BLaER1 (cell line): ENCODE results near the gene PRR36.
"Not testable (repeated sequence)": the region's sequence is repeated elsewhere in the genome, so short reads cannot be mapped to it uniquely, and the experiment has no call there.

ENCODE experiments used
- H3K27ac ChIP-seq: shearing (Covaris generic); formaldehyde crosslinking; 2 replicates; pipeline ENCODE4 v1.8.1; 2022
- H3K27me3 ChIP-seq: shearing (Covaris generic); formaldehyde crosslinking; 2 replicates; pipeline ENCODE4 v1.8.1; 2022
- H3K36me3 ChIP-seq: shearing (Covaris generic); formaldehyde crosslinking; 2 replicates; pipeline ENCODE4 v1.8.1; 2022
- H3K4me1 ChIP-seq: shearing (Covaris generic); formaldehyde crosslinking; 2 replicates; pipeline ENCODE4 v1.8.1; 2022
- H3K4me2 ChIP-seq: shearing (Covaris generic); formaldehyde crosslinking; 2 replicates; pipeline ENCODE4 v1.8.1; 2022
- H3K4me3 ChIP-seq: shearing (Covaris generic); formaldehyde crosslinking; 2 replicates; pipeline ENCODE4 v1.8.1; 2022
- H3K9ac ChIP-seq: shearing (Covaris generic); formaldehyde crosslinking; 2 replicates; pipeline ENCODE4 v1.8.1; 2022
- H3K9me3 ChIP-seq: shearing (Covaris generic); formaldehyde crosslinking; 2 replicates; pipeline ENCODE4 v1.8.1; 2022
- H4K20me1 ChIP-seq: shearing (Covaris generic); formaldehyde crosslinking; 2 replicates; pipeline ENCODE4 v1.8.1; 2022
- Cebpa-rat ChIP-seq: shearing (Covaris generic); IDR thresholded peaks from 2 replicates; pipeline ENCODE4 v1.8.1; 2022

Gene PRR36

DNA sequence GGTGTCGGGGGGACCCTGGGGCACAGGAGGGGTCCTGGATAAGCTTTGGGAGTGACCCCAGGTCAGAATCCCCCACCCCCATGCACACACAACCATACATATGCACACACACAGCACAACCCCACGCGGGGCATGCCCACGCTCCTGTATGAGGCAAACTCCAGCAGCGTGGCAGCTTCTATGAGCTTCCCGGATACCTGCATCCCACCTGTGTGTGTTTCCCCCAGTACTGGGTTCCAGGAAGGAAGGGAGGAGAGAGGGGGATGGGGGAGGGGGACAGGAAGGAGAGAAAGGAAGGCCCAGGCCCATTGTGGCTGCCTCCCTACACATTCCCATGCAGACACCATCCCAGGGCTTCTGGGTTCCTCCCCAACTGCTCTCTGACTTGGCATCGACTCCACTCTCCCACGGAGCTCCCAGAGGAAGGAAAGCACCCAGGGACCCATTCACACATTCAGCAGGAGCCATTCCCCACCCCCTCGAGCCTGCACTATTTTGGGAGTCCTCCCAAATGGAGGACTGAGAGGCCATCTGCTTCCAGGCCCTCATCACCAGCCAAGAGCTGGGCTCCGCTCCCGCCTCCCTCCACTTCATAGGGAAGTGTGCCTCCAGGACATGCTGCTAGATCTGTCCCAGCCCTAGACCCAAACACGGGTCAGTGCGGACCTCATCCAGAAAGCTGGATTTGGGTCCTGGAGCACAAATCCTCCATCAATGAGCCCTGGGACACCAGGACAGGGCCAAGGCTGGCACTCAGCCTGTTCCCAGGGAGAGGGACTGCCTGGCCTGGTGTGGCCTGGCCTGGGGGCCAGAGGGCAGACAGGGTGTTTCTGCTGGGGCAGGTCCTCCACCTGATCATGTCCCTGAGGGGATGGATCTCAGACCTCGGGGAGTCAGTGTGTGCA lies 13.2 kb downstream of the PRR36 start:
- peak overlapping the region; percentile 100 for H3K4me2 ChIP-seq
- H3K36me3 ChIP-seq = no peaks in the 10 kb centered on the region
- H3K27me3 ChIP-seq = peaks cover 51% of the 10 kb centered on the region
- no peaks in the 10 kb centered on the region for H3K9me3 ChIP-seq
- no peak overlapping the region for H3K27ac ChIP-seq
- H3K4me3 ChIP-seq = no peak overlapping the region
- TF ChIP-seq Cebpa-rat = no peak
- H4K20me1 ChIP-seq = peaks cover 32% of the 10 kb centered on the region
- peaks cover 63% of the 10 kb centered on the region for H3K4me1 ChIP-seq
- H3K9ac ChIP-seq = 0 out of 2 replicates have a peak overlapping the region, but pooled peaks have one; percentile 32

DNA sequence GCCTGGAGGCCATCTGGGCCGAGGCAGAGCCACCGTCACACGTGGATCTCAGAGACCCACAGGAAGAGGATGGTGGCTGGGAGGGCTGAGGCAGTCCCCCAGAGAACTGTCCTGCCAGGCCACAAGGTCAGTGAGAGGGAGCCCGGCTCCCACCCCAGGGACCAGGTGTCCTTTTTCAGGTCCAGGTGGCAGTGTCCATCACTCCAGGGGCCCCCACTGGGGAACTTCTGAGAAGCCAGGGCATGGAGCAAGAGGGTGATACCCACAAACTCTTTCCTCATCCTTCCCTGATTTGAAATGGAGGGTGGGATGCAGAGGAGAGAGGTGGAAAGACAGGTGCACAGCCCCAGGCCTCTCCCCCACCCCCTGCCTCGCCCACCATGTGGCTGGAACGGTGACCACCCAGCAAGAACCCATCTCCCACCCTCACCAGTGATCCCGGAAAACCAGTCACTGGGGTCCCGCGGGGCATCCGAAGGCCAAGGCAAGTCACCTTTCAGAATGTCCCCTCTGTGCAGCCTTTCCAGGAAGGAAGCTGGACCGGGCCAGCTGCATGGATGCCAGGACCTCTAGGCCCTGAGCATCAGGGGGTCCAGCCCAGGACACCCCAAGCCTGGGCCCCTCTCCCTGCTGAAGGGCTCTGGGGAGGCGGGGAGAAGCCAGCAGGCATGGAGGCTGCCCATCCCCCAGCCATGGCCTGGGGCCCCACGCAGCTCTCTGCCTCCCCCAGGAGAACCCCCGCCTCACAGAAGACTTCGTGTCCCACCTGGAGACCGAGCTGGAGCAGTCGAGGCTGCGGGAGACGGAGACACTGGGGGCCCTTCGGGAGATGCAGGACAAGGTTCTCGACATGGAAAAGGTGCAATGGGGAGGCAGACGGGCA lies 14.1 kb downstream of the PRR36 start:
- H3K27me3 ChIP-seq = peaks cover 45% of the 10 kb centered on the region

GRCh38 chr19:7859087-7859486 lies 15.1 kb downstream of the PRR36 start:
- H3K4me1 ChIP-seq = peaks cover 49% of the 10 kb centered on the region
- H3K36me3 ChIP-seq, H3K4me3 ChIP-seq, H3K9ac ChIP-seq, H3K27ac ChIP-seq, H3K9me3 ChIP-seq: not testable (repeated sequence)
- H3K4me2 ChIP-seq = peak overlapping the region; percentile 88; the same call in 1 of the 2 replicates
- peaks cover 35% of the 10 kb centered on the region for H3K27me3 ChIP-seq
- H4K20me1 ChIP-seq = peaks cover 21% of the 10 kb centered on the region

More for the DNA sequence above, 14.1 kb downstream of the PRR36 start:
- H3K9me3 ChIP-seq = no peaks in the 10 kb centered on the region
- H3K9ac ChIP-seq = no peak overlapping the region
- H3K4me3 ChIP-seq = no peak overlapping the region
- no peak for TF ChIP-seq Cebpa-rat
- H3K36me3 ChIP-seq = no peaks in the 10 kb centered on the region
- H3K4me2 ChIP-seq = peak overlapping the region; percentile 100; the same call in 1 of the 2 replicates
- peaks cover 30% of the 10 kb centered on the region for H4K20me1 ChIP-seq
- peaks cover 57% of the 10 kb centered on the region for H3K4me1 ChIP-seq
- no peak overlapping the region for H3K27ac ChIP-seq

DNA sequence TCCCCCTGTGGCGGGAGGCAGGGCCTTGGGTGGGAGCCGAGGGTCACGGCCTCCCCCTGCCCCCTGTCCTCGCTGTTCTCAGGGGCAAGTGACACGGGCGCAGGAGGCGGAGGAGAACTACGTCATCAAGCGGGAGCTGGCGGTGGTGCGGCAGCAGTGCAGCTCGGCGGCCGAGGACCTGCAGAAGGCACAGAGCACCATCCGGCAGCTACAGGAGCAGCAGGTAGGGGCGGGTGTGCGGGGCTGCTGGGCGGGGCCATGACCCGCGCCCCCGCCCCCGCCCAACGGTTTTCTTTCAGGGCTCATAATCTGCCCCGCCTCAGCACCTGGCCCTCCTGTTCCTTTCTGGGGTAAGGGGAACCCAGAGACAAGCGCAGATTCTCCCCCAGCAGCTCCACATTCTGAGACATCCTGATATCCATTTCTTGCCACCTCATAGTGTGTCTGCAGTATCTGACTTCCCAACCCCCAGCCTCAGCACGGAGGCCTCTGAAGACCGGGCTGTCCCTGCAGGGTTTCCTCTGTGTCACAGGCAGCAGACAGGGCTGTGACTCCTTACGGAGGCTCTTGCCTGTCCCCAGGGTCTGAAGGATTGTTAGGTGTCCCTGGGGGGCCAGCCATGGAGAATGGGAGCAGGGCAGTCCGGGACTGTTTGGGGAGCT lies 15.9 kb downstream of the PRR36 start:
- TF ChIP-seq Cebpa-rat = no peak
- Histone ChIP-seq H3K9me3 (no peaks in the 10 kb centered on the region), H3K27me3 (peaks cover 26% of the 10 kb centered on the region), H3K4me2 (peak overlapping the region; percentile 88), H4K20me1 (peaks cover 21% of the 10 kb centered on the region), H3K9ac (peak overlapping the region; percentile 61; the same call in 1 of the 2 replicates), H3K4me3 (peak overlapping the region; percentile 37; the same call in 1 of the 2 replicates), H3K27ac (no peak overlapping the region), H3K4me1 (peaks cover 46% of the 10 kb centered on the region), H3K36me3 (no peaks in the 10 kb centered on the region)

GRCh38 chr19:7857727-7858108 lies 16.5 kb downstream of the PRR36 start:
- Histone ChIP-seq H4K20me1 (peaks cover 18% of the 10 kb centered on the region; the same call in 1 of the 2 replicates), H3K4me3 (no peak overlapping the region), H3K36me3 (no peaks in the 10 kb centered on the region), H3K9me3 (no peaks in the 10 kb centered on the region), H3K4me2 (peak overlapping the region; percentile 88), H3K27ac (no peak overlapping the region), H3K27me3 (peaks cover 23% of the 10 kb centered on the region), H3K9ac (no peak overlapping the region), H3K4me1 (peaks cover 49% of the 10 kb centered on the region)
- no peak for TF ChIP-seq Cebpa-rat

DNA sequence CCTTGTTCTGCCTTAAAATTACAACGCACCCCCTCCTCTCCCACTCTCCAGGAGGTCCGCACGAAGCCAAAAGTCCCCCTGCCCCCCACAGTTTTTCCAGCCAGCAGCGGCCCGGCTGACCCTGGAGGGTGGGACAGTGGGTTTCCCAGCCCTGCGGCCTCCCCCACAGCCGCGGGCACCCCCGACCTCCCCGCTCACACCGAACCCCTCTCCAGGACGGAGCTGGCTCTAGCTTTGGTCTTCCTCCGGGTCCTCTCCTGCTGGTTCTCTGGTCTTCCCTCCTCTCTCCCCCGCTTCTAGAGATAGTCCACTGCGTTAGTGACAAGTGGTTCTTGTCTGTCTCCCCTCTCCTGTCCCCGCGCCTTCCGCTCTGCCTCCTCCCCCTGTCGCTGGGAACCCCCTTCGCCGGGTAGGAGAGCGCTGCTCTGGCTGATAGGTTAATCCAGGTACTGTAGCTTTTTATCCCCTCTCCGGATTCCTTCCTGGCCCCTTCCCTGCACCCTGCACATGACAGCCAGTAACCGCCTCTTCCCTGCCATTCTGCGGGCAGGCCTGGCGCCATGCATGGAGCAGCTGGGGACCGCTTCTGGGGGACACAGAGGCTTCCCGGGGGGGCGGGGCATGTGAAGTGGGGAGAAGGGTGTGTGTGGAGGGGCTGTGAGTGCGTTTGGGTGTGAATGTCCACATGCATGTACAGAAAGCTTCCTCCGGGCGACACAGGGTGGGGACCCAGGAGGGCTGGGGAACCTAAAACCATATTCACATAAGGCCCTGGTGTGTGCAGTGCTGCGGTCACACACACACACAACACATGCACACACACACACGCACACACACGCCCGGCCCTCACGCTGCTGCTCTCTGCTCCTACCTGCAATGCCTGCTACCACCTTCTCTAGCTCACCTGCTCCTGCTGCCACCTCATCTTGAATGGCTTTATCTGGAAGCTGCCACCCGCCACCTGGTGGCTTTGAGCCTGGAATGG lies 17.2 kb downstream of the PRR36 start:
- TF ChIP-seq Cebpa-rat = no peak
- H3K27me3 ChIP-seq = peaks cover 20% of the 10 kb centered on the region
- H3K36me3 ChIP-seq = no peaks in the 10 kb centered on the region
- H3K27ac ChIP-seq = no peak overlapping the region
- no peak overlapping the region for H3K4me2 ChIP-seq
- H4K20me1 ChIP-seq = peaks cover 17% of the 10 kb centered on the region; the same call in 1 of the 2 replicates
- no peak overlapping the region for H3K9ac ChIP-seq
- no peak overlapping the region for H3K4me3 ChIP-seq
- no peaks in the 10 kb centered on the region for H3K9me3 ChIP-seq
- H3K4me1 ChIP-seq = peaks cover 45% of the 10 kb centered on the region

DNA sequence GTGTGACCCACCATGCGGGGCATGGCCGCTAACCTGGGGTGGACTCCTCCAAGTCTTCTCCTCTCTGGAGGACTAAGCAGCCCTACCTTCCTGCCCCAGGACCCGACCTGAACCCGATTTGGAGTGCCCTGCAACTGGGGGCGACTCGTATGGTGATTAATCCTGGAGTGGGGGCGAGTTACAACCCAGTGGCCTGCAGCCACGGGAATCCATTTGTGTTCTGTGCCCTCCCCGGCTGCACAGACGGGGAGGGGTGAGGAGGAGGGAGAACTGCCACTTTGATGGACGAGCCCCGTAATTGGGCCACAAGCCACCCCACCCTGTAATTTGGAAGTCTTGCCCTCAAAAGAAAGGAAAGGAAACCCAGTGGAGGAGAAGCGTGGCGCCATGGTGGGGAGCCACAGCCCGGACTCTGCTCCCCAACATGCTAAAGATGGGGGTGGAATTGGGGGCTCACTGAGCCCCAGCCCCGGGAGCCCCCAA lies 18.0 kb downstream of the PRR36 start:
- Histone ChIP-seq H4K20me1 (peaks cover 8% of the 10 kb centered on the region; the same call in 1 of the 2 replicates), H3K36me3 (no peaks in the 10 kb centered on the region), H3K27me3 (peaks cover 12% of the 10 kb centered on the region), H3K27ac (no peak overlapping the region), H3K9ac (no peak overlapping the region), H3K4me2 (no peak overlapping the region), H3K9me3 (no peaks in the 10 kb centered on the region), H3K4me3 (no peak overlapping the region), H3K4me1 (peaks cover 37% of the 10 kb centered on the region)
- no peak for TF ChIP-seq Cebpa-rat

- Histone ChIP-seq H3K27me3 (peaks cover 8% of the 10 kb centered on the region; the same call in 1 of the 2 replicates), H3K4me1 (peaks cover 38% of the 10 kb centered on the region), H3K4me2 (no peak overlapping the region), H3K9me3 (no peaks in the 10 kb centered on the region), H3K27ac (no peak overlapping the region), H4K20me1 (0 out of 2 replicates have a peak, but pooled peaks cover 8% of the 10 kb centered on the region), H3K4me3 (no peak overlapping the region), H3K9ac (no peak overlapping the region), H3K36me3 (no peaks in the 10 kb centered on the region)
- no peak for TF ChIP-seq Cebpa-rat
Observed at GRCh38 chr19:7855426-7856108, 18.6 kb downstream of the PRR36 start.
